ENCODE data around the gene SPATA24. TPM values are rescaled to one million over a fixed set of nuclear protein-coding genes. Genes with fewer than 3 reads are reported as not detected.

SPATA24 gene
- total and polyA plus RNA-seq, 4 donors: 1.8 to 2.7 (median 2.5) TPM

GRCh38 chr5:139435676-139436075 is 31.8 kb upstream of the SPATA24 start:
- no peak overlapping the region for H3K27ac ChIP-seq (ENCODE audit: low read depth in 1 of 2, low read length in 2 of 2)
- H3K4me1 ChIP-seq (ENCODE audit: control insufficient read depth in 4 of 4, insufficient read depth in 4 of 4, low read length in 3 of 4): peaks cover 0 to 11% (median 2%) of the 10 kb centered on the region in 4 donors
- H3K4me3 ChIP-seq (ENCODE audit: low read depth in 1 of 3, low read length in 3 of 3): no peak overlapping the region
- no peaks in the 10 kb centered on the region for H3K9me3 ChIP-seq (ENCODE audit: control insufficient read depth in 4 of 4, low read length in 3 of 4)
- no peaks in the 10 kb centered on the region for H3K36me3 ChIP-seq (ENCODE audit: control insufficient read depth in 4 of 4, insufficient read depth in 3 of 4, low read depth in 1 of 4, low read length in 3 of 4)
- DNase-seq (ENCODE audit: low spot score): no peak
- TF ChIP-seq MAX (IDR thresholded peaks at IDR 0.05) (no peak), HNF4A (conservative IDR thresholded peaks at IDR 0.05) (no peak), RAD21 (IDR thresholded peaks at IDR 0.05) (no peak), YY1 (IDR thresholded peaks at IDR 0.05) (no peak), RXRA (IDR thresholded peaks at IDR 0.05) (no peak), HNF4G (IDR thresholded peaks at IDR 0.05) (no peak), REST (IDR thresholded peaks at IDR 0.05) (no peak), JUND (IDR thresholded peaks at IDR 0.05) (no peak), CTCF (IDR thresholded peaks at IDR 0.05; ENCODE audit: low read depth, low read length, missing input control) (no peak), GABPA (IDR thresholded peaks at IDR 0.05 in 1 of 2, conservative IDR thresholded peaks at IDR 0.05 in 1 of 2) (no peak), EGR1 (IDR thresholded peaks at IDR 0.05; ENCODE audit: low read depth in 2 of 2) (no peak), FOXA2 (IDR thresholded peaks at IDR 0.05) (no peak), ATF3 (IDR thresholded peaks at IDR 0.05) (no peak), NR2F2 (IDR thresholded peaks at IDR 0.05) (no peak), FOXA1 (IDR thresholded peaks at IDR 0.05) (no peak), TAF1 (conservative IDR thresholded peaks at IDR 0.05) (no peak), SP1 (IDR thresholded peaks at IDR 0.05) (no peak)
- H3K9ac ChIP-seq (ENCODE audit: low read depth in 1 of 2, low read length in 2 of 2): no peak overlapping the region
- no peaks in the 10 kb centered on the region for H3K27me3 ChIP-seq (ENCODE audit: control insufficient read depth in 4 of 4, insufficient read depth in 4 of 4, low read length in 3 of 4)
- 95% methylated on average over 3 of the region's 3 CpGs for WGBS

- Histone ChIP-seq H3K36me3 (ENCODE audit: control insufficient read depth in 4 of 4, insufficient read depth in 3 of 4, low read depth in 1 of 4, low read length in 3 of 4) (no peaks in the 10 kb centered on the region), H3K27ac (ENCODE audit: low read depth in 1 of 2, low read length in 2 of 2) (no peak overlapping the region), H3K9ac (ENCODE audit: low read depth in 1 of 2, low read length in 2 of 2) (no peak overlapping the region), H3K4me3 (ENCODE audit: low read depth in 1 of 3, low read length in 3 of 3) (no peak overlapping the region), H3K27me3 (ENCODE audit: control insufficient read depth in 4 of 4, insufficient read depth in 4 of 4, low read length in 3 of 4) (no peaks in the 10 kb centered on the region), H3K9me3 (ENCODE audit: control insufficient read depth in 4 of 4, low read length in 3 of 4) (no peaks in the 10 kb centered on the region), H3K4me1 (ENCODE audit: control insufficient read depth in 4 of 4, insufficient read depth in 4 of 4, low read length in 3 of 4) (no peaks in the 10 kb centered on the region)
- DNase-seq (ENCODE audit: low spot score): no peak
- WGBS: 90% methylated on average over 1 of the region's 1 CpG
- TF ChIP-seq ATF3 (IDR thresholded peaks at IDR 0.05): no peak
- no peak for TF ChIP-seq CTCF (IDR thresholded peaks at IDR 0.05; ENCODE audit: low read depth, low read length, missing input control)
- TF ChIP-seq FOXA2 (IDR thresholded peaks at IDR 0.05): no peak
- no peak for TF ChIP-seq FOXA1 (IDR thresholded peaks at IDR 0.05)
- TF ChIP-seq SP1 (IDR thresholded peaks at IDR 0.05): no peak
- no peak for TF ChIP-seq MAX (IDR thresholded peaks at IDR 0.05)
- no peak for TF ChIP-seq HNF4A (conservative IDR thresholded peaks at IDR 0.05)
- TF ChIP-seq TAF1 (conservative IDR thresholded peaks at IDR 0.05): no peak
- no peak for TF ChIP-seq YY1 (IDR thresholded peaks at IDR 0.05)
- no peak for TF ChIP-seq JUND (IDR thresholded peaks at IDR 0.05)
- TF ChIP-seq GABPA (IDR thresholded peaks at IDR 0.05 in 1 of 2, conservative IDR thresholded peaks at IDR 0.05 in 1 of 2): no peak
- TF ChIP-seq HNF4G (IDR thresholded peaks at IDR 0.05): no peak
- TF ChIP-seq EGR1 (IDR thresholded peaks at IDR 0.05; ENCODE audit: low read depth in 2 of 2): no peak
Observed at GRCh38 chr5:139431706-139432105, 27.8 kb upstream of the SPATA24 start.
